Activated T-helper 1 cell treated with Interleukin-2 at 50 U/mL for 16 hours (primary cell): ENCODE results near the gene PCCA.
"Not testable (repeated sequence)": the region's sequence is repeated elsewhere in the genome, so short reads cannot be mapped to it uniquely, and the experiment has no call there.

Experiments used
- DNase-seq: peaks from one replicate; pipeline ENCODE4 v3.0.0-alpha.2; 2020; ENCODE audit warnings: low read depth

PCCA gene

GRCh38 chr13:100510208-100510957 lies 421.5 kb downstream of the PCCA start:
- DNase-seq: no peak

GRCh38 chr13:100511466-100511865 lies 422.6 kb downstream of the PCCA start:
- DNase-seq: no peak

GRCh38 chr13:100512422-100512821 lies 423.5 kb downstream of the PCCA start:
- no peak for DNase-seq

GRCh38 chr13:100513171-100513570 lies 424.3 kb downstream of the PCCA start:
- DNase-seq: no peak

- no peak for DNase-seq
Measured at GRCh38 chr13:100513987-100514670, 425.2 kb downstream of the PCCA start.

- peak; percentile 52 for DNase-seq
Measured at GRCh38 chr13:100514788-100515409, 426.0 kb downstream of the PCCA start.

GRCh38 chr13:100515410-100515800 lies 426.5 kb downstream of the PCCA start:
- DNase-seq: no peak

- no peak for DNase-seq
Measured at GRCh38 chr13:100517135-100517534, 428.2 kb downstream of the PCCA start.

GRCh38 chr13:100517728-100518127 lies 428.8 kb downstream of the PCCA start:
- no peak for DNase-seq

- no peak for DNase-seq
Measured at GRCh38 chr13:100518394-100519062, 429.6 kb downstream of the PCCA start.

GRCh38 chr13:100519626-100520025 lies 430.7 kb downstream of the PCCA start:
- no peak for DNase-seq

GRCh38 chr13:100520936-100521850 lies 432.3 kb downstream of the PCCA start:
- DNase-seq: no peak

- DNase-seq: no peak
Measured at GRCh38 chr13:100521851-100522617, 433.1 kb downstream of the PCCA start.

- no peak for DNase-seq
Measured at GRCh38 chr13:100522618-100523309, 433.9 kb downstream of the PCCA start.

GRCh38 chr13:100523411-100523810 lies 434.5 kb downstream of the PCCA start:
- DNase-seq: no peak

- DNase-seq: no peak
Measured at GRCh38 chr13:100523981-100524386, 435.1 kb downstream of the PCCA start.

GRCh38 chr13:100524688-100525087 lies 435.8 kb downstream of the PCCA start:
- DNase-seq: not testable (repeated sequence)

- no peak for DNase-seq
Measured at GRCh38 chr13:100525453-100526317, 436.8 kb downstream of the PCCA start.
